Measurements from ENCODE around the gene VGF.

The VGF gene

DNA sequence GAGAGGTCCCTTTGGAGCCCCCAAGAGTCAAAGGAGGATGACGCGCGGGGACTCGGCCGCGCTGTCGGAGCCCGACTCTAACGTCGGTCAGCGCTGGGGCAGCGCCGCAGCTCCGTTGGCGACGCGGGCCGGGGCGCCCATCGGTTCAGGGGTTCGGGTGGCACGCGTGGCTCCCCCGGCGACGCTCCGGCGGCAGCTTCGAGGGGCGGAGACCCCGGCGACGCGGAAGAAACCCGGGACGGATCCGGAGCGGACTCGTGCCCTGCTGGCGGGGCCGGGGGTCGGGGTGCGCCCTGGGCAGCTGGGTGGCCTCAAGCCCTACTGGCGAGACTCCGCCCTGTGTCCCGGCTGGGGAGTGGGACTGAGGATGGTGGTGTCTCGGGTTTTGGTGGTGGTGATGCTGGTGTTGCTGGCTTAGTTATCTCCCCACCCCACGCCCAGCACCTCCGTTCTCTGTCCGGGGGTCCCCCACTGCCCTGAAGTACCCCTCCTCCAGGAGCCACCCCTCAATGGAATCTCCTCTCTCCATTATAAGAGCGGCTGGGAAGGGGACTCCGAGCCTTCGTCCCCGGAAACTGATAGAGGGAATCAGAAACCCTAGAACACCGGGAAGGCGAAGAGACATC is 14.9 kb upstream of the VGF start, which contains the start of gene NAT16:
NAT16 (minus strand) TSS at position 164 of the 626 bp plus-strand sequence. CDS start 5,486 bp downstream, outside the sequence.
- DNase-seq: no peak

DNA sequence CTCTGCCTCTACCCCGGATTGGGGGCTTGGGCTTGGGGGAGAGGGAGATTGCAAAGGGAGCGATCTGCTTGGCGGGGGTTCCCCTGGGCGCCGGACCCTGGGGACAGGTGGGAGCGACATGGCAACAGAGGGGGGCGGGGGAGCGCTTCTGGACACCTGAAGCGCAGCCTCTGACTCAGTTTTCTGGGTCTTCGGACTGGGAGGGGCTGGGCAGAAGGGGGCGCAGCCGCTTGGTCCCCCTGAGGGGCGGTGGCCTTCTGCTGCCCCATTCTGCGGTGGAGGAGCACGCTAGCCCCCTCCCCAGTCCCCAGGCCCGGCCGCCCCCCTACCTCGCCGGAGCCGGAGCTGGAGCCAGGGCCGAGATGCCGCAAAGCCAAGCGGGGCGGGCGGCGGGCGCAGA is 14.3 kb upstream of the VGF start:
- DNase-seq: no peak

DNA sequence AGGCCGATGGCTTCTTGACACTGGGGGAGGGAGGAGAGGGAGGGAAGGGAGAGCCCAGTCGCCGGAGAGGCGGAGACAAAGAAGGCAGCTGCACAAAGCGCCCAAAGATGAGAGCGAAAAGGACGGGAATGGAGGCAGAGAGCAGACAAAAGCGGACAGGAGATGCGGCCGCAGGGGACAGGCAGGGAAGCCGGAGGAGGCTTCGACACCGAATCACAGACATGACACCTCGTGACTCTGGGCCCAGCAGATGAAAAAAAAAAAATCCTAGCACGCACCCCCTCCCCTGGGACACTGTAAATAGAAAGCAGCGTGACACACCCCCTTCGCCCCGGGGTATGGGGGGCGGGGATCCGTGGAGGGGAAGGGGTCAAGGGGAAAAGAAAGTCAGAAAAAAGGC is 13.7 kb upstream of the VGF start:
- no peak for DNase-seq

DNA sequence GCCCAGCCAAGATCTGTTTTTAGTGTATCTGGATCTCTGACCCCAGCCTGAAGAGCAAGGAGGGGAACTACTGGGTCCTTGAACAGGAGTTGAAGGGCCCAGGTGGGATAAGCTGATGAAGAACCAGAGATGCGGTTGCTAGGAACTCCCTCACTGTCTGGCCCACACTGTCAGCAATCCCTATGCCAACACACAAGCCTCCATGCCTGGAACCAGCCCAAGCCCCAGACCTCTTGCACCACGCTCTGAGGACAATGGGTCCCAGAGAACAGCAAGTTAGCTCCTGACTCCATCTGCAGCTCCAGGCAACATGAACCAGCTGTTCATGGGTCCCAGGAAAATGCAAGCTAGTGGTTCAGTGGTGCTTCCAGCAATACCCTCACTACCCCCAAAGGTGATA is 12.3 kb upstream of the VGF start:
- no peak for DNase-seq

DNA sequence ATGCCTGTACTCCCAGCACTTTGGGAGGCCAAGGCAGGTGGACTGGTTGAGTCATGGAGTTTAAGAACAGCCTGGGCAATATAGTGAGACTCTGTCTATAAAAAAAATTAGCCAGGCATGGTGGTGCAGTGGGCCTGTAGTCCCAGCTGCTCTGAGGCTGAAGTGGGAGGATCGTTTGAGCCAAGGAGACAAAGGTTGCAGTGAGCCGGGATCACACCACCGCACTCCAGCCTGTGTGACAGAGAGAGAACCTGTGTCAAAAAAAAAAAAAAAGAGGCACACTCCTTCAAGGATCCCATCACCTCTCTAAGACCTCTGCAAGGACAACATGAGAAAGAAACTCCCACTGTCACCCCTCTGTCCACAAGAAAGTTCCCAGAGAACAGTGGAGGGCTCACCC is 10.3 kb upstream of the VGF start:
- no peak for DNase-seq

DNA sequence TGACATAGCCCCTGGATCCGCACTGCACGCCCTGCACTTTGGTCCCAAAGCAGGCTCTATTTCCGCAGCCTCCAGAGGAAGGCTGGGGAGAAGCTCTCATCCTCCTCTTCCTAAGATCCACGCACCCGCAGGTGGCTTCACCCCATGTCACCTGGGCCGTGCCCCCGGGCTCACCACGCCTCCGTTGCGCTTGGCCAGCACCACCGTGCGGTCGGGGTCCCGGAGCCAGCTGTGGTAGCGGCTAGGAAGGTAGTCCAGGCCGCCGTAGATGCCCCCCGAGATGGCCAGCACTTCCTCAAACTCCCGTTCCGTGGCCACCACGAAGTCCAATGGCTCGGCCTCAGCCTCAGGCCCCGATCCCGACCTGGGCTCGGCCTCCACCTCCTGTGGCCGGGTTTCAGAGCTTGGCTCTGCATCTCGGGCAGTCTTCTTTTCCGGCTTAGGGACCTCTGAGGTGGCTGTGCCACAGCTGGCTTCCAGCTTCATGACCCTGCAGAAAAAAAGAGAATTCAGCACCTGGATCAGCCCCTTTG is 9.0 kb upstream of the VGF start:
- no peak for DNase-seq

DNA sequence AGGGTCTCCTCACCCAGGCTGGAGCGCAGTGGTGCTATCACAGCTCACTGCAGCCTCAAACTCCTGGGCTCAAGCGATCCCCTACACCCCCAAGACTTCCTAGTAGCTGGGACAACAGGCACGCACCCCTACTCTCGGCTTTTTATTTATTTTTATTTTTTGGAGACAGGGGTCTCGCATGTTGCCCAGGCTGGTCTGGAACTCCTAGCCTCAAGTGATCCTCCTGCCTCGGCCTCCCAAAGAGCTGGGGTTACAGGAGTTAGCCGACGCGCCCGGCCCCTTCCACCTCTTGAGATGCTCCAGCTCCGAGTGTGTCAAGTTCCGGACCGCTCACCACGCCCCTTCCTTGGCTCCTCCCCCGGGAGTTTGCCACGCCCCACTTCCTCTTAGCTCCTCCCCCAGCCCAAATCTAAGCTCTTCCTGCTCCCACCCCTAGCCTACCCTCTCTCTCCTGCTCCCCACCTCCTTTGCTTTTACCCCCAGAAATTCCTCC is 8.4 kb upstream of the VGF start:
- DNase-seq: peak; percentile 69 to 76

DNA sequence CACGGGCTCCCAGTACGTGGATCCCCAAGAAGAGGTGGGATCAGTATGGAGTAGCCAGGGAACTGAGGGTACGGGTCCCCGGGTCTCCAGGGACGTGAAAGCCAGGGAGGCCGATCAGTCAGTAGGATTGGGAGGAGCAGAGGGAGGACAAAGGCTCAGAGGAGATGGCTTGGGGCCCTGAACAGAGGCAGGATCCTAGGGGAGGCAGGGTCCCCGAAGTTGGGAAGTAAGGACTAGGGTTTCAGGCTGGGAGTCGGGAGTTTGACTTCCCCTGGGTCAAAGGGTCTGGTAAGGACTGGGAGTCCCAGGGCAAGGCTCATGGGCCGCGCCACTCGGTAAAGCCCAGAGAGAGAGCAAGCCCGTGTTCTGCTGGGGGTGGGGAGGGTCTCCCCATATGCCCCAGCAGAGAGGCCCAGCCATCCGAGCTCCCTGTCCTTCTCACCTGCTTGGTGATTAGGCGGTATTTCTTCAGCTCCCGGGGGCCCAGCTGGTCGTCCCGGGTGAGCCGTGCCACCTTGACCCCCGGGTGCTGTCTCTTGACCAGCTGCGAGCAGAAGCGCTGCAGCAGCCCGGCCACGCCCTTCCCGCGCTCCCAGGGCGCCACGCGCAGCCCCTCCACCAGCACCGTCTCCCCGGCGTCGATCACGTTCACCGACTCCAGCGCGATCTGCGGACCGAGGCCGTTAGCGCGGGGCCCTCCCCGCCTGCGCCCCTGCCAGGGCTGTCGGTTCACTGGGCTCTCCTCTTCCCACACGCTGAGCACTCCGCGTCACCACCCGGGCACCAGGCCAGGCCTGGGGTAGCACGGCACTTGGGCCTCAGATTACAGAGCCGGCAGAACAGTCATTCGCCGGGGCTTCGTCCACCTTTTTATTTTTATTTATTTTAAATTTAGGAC is 7.7 kb upstream of the VGF start:
- peak in 1 of 2 donors; percentile 41 for DNase-seq

DNA sequence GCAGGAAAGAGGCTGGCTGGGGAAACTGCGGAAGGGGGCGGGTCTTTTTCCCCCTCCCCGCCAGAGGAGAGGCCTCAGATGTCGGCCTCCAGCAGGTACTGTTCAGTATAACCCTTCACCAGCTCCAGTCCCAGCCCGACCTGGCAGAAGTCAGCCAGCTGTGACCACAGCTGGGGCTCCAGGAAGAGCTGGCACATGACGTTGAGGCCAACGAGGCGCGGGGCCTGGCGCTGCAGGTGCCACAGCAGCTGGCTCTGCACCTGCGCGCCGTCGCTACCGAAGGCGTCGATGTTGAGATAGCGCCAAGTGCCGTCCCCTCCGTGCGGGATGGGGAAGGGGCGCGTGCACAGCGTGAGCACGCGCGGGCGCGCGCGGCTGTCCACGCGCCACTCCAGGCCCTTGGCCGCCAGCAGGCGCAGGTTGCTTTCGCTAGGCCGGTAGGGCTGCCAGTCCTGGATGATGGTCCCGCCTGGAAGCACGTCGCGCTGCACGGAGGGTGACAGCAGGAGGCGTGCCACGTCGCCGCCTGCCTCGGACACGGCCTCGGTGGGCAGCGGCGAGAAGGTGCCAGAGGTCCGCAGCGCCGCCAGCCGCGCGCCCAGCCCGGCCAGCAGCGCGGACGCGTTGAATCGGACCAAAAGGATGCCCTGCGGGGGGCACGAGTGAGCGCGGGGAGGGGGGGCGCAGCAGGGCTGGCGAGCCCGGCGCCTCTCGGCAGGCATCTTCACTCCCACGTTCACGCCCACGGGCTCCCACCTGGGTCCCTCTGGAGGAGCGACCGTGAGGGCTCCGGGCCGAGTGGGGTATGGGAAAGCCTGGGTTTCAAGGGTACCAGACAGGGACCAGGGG is 6.9 kb upstream of the VGF start:
- no peak for DNase-seq

DNA sequence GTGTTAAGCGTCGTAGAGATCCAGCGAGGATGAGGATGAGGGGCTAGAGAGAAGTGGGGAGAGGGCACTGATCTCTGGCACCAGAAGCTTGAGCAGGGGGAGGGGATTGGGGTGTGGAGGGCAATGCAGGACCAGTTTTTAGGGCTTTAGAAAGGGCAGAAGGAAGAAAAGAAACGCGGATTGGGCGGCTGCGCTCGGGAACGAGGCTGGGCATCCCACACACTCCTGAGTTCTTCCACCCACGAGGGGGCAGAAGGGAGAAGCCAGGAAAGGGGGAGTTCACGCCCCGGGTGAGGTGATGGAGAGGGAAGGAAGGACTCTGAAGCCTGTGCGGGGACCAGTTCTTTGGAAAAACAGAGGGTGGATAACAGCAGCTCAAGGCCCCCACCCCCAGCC is 6.1 kb upstream of the VGF start:
- no peak for DNase-seq

DNA sequence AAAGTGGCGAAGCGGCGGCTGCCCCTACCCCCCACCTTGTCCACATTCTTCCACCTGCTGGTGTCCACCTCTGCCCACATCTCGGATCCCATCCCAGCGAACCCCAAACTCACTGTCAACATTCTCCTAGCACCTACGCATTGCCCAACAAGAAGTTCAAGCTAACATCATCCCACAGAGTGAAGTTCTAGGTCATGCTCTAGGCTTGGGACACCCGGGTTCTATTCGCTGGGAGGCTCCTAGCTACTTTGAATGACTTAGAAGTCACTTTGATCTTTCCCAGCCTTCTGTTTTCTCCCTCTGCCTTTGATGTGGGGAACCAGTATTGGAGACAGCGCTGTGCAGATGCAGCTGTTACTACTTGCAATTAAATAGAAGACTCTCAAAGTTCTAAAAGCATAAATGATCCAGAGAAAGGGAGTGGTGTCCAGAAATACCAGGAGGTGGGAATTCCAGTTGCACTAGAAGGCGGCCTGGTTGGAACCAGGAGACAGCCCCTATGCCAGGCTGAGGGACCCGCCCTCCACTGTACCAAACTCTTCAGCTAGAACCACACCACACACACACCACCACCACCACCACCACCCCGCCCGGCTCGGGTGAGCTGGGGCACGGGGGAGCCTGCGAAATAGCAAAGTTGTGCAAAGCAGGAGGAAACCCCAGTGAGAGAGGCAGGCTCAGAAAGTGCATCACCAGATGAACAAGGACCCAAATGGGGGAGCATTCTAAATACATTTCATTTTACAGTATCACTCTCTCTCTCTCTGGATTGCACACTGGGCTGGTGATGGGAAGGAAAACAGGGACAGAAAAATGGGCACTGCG is 5.5 kb upstream of the VGF start:
- no peak for DNase-seq

DNA sequence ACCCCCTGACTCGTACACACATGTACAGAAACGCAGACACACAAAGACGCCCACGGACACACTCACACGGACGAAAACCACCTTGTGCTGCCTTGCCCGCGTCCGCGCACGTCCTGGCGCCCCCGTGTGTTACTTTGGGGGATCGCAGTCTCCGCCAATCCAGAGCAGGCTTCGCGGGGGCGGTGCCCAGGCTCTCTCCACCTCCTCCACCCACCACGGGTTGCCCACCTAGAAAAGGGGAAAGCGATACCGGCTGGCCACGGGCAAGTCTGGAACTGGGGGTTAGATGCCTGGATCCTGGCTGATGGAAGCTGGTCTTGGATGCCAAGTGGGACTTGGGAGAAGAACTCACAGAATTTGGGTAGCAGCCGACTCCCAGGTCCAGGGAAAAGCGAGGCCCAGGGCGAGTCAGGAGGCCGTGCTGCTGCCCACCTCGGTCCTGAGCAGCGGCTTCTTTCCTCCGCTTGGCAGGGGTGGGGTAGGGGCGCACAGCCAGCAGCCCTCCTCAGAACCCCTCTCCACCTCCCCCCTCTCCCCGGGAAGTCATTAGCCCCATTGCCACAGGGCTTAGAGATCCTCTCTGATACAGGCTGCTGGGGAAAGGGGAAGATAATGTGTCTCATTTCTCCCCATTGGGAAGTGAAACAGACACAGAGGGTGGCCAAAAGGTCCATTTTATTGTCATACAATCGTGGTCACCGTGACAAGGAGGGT is 4.6 kb upstream of the VGF start:
- DNase-seq: peak; percentile 85 to 88

DNA sequence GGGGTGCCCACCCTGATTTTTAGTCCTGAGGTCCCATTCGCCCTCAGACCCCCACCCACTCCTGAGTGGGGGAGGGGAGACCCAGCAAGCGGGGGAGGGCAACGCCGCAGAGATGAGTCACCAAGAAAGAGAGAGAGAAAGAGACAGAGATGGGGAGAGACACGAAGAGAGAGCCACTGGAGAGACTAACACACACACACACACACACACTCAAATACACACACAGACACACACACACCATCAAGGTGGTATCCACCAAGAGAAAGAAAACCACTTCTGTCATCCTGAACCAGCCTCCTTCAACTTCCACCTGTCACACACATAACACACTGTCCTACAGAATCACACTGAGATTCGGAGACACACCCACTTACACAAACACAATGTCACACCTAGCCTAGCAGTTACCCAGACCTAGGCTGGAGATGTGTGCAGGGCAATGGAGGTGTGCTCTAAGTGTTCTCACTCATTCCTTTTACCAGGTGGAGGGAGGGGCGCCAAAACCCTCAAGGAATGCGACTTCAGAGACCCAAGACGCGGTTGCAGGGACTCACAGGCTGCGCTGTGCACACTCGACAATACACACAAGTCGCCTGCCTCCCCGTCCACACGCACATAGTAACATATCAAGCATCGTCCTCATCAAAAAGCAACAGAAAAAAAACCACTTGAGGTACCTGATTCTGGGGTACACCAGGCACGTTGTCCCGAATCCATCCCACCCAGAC is 3.9 kb upstream of the VGF start:
- no peak for DNase-seq

DNA sequence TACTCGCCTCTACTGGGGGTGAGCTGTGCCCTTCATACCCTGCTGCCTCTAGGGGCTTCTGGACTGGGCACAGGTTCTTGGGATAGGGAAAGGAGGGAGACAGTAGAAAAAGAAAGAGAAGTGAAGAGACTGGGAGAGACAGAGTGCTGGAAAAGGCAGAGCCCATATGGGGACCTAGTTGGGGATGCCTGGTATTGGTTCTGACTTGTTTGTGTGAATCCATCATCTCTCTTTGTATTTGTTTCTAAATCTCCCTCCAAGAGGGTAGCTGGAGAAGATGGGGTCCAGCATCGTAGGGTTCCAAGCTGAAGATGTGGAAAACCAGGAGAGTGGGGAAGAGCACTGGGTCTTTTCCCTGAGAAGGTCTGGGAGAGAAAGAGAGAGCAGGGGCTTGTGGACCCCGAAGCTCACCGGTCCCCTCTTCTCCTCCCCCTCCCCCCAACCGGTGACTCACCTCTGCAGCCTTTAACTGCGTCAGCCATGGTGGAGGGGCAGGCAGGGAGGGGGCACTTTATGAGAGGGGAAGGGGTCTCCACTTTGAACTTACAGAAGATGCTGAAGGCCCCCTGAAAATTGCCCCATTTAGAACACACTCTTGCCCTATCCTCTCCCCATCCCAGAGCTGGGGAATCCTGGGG is 3.2 kb upstream of the VGF start:
- no peak for DNase-seq

DNA sequence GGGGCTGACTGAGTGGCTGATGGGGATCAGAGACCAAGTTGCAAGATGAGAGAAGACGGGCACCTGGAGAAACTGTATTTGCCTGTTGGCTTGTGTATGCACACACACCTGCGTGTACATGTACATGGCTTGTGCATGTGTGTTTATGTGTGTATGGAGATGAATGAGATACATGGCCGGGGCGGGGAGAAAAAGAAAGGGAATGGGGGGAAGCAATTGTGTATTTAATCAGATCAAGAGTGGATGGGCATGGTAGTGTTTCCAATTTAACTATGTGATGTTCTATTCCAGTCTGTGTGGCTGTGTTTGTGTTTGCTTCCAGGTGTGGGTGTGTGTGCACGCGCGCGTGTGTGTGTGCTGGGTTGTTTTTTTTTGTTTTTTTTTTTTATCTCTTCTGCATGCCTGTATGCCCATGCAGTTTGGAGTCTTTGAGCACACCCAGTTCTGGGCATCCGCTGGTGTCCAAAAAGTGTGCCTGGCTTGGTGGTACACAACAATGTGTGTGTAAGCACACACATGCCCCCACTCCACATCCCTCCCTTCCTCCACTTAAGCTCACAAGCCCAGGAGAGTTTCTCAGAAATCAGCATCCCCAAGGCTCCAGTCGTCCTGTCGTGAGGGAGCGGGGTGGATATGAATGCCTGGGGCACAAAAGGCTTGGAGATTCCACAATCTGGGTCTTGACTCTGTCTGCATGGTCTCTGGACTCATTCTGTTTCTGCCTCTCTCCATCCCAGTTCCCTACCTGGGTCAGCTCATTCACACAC is 2.5 kb upstream of the VGF start:
- no peak for DNase-seq

DNA sequence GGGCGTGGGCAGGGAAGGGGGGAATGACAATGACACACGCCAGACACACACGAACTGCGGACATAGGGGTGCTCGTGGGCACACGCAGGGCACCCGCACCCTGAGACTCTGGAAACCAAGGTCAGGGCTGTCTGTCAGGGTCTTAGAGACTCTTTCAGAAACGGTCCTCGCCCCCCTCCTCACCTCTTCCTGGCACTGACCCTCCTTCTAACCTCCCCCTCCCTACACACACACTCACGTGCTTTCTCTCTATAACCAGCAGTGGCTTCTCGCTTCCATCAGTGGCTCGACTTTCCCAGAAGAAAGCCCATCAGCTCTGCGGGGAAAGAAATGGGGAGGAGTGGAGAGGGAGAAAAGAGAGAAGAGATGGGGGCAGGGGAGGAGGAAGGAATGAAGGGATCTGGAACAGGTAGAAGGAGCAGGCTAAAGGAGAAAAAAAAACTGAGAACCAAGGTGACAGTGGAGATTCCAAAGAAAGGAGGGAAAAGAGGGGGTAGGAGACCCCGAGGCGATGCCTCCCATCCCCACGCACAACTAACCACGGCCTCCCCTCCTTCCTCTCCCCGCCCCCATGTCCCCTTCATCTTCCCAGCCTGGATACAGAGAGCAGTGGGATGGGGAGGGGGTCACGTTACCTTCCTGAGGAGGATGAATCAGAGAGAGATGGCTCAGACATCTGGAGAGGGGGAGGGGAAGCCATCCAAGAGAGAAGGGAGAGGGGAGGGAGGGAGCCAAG is 1.7 kb upstream of the VGF start:
- DNase-seq: no peak

DNA sequence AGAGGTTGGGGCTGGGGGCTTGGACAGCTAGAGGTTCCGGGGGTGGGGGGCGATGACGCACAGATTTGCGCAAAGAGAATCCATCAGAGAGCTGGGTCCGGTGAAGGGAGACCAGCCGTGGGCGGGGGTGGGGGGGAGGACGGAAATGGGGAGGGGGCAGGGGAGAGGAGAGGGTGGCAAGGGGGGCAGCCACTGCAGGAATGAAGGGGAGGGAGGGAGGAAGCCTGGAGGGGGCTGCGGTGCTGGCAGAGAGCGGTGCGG is 1.2 kb upstream of the VGF start:
- no peak for DNase-seq

DNA sequence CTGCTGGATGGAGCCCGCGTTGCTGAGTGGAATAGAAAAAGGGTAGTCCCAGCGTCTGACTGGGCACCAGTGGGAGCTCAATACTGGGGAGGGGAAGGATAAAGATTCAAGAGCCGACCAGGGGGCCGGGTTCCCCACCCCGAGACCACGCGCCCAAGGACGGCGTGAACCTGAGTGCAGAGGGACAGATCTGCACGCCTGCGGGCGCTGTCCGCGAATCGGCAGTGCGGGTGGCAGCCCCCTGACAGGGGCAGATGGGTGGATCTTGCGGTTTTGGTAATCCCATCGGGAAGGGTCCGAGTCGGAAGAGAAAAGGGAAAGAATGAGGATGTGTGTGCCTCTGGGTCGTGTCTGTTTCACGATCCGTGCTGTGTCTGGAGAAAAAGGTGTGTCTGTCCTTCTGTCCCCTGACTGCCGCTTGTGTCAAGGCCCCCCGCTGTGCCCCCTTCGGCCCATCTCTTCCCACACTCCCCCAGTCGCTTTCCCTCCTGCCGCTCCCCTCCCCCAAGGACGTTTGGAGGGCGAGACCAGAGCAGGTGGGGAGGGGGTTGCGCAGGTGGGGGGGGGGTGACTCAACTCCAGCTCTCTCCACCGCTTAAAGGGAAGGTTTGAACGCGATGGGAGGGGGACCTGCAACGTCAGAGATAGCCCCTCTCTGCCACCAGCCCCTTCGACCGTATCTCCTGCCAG is 734 bp upstream of the VGF start:
- DNase-seq: no peak
